Fibroblast of lung (primary cell): ENCODE measurements around the gene WRAP73. TPM values are rescaled to one million over a fixed set of nuclear protein-coding genes. Genes with fewer than 3 reads are reported as not detected.

Source experiments
- DNase-seq, 2 donors: peaks; one replicate each; pipeline versions ENCODE4 v3.0.0 to v3.0.0-alpha.2; 2010; ENCODE audit warnings: low read depth in 2 of 2
- H2AFZ ChIP-seq: 2 replicates; pipeline ENCODE4 v1.5.1; 2012; ENCODE audit warnings: low read length, control low read depth, inconsistent platforms
- H3K27ac ChIP-seq: 2 replicates; pipeline ENCODE4 v1.5.1; 2011; ENCODE audit warnings: low read length, control low read depth; ENCODE audit not compliant: insufficient read depth
- H3K27me3 ChIP-seq: 2 replicates; pipeline ENCODE4 v1.5.1; 2011; ENCODE audit warnings: mild to moderate bottlenecking, low read length; ENCODE audit not compliant: control insufficient read depth, insufficient read depth
- H3K36me3 ChIP-seq: 2 replicates; pipeline ENCODE4 v1.5.1; 2011; ENCODE audit warnings: low read length; ENCODE audit not compliant: control insufficient read depth, insufficient read depth
- H3K4me1 ChIP-seq: 2 replicates; pipeline ENCODE4 v1.5.1; 2011; ENCODE audit warnings: low read length; ENCODE audit not compliant: control insufficient read depth, insufficient read depth; ENCODE audit errors: extremely low read depth
- H3K4me2 ChIP-seq: 2 replicates; pipeline ENCODE4 v1.5.1; 2011; ENCODE audit warnings: low read length, control low read depth; ENCODE audit not compliant: insufficient read depth; ENCODE audit errors: extremely low read depth
- H3K4me3 ChIP-seq, 4 experiments: fragments of 200-600 bp in 1 of 4; sonication (generic) in 1 of 4; replicated peaks in 1 of 4; 2 replicates each; pipeline ENCODE4 v1.5.1; 2011 to 2016; ENCODE audit warnings: low read length in 4 of 4, low read depth in 3 of 4, mild to moderate bottlenecking in 3 of 4, control low read depth in 2 of 4, inconsistent platforms in 1 of 4, mixed read lengths in 1 of 4; ENCODE audit not compliant: insufficient read depth in 1 of 4; ENCODE audit errors: control extremely low read depth in 1 of 4
- H3K79me2 ChIP-seq: 2 replicates; pipeline ENCODE4 v1.5.1; 2012; ENCODE audit warnings: mild to moderate bottlenecking, low read length, inconsistent platforms; ENCODE audit not compliant: control insufficient read depth, insufficient read depth
- H3K9ac ChIP-seq: 2 replicates; pipeline ENCODE4 v1.5.1; 2011; ENCODE audit warnings: mild to moderate bottlenecking, low read length, control low read depth; ENCODE audit not compliant: insufficient read depth
- H3K9me3 ChIP-seq: 2 replicates; pipeline ENCODE4 v1.5.1; 2012; ENCODE audit warnings: low read depth, low read length; ENCODE audit not compliant: control insufficient read depth, insufficient read depth
- H4K20me1 ChIP-seq: 2 replicates; pipeline ENCODE4 v1.5.1; 2011; ENCODE audit warnings: low read length; ENCODE audit not compliant: control insufficient read depth, insufficient read depth; ENCODE audit errors: extremely low read depth
- CTCF ChIP-seq, 2 donors: IDR thresholded peaks in 1 of 2; conservative IDR thresholded peaks in 1 of 2; 1 replicate in 1 of 2; 2 replicates in 1 of 2; pipeline ENCODE4 v1.5.1; 2011 to 2012; ENCODE audit warnings: low read length in 2 of 2, control low read depth in 1 of 2, inconsistent platforms in 1 of 2, low read depth in 1 of 2, mild to moderate bottlenecking in 1 of 2
- EZH2 ChIP-seq: IDR thresholded peaks from 2 replicates; pipeline ENCODE4 v1.5.1; 2012; ENCODE audit warnings: low read length, control low read depth, mild to moderate bottlenecking; ENCODE audit errors: missing control alignments
- polyA plus RNA-seq, 2 donors: library from polyadenylated mRNA; depleted of rRNA in 1 of 2; stranded (reverse) in 1 of 2; unstranded in 1 of 2; fragments of >200 nt; gene quantifications; 2 replicates each; pipeline ENCODE4 v1.2.1, GENCODE V29; 2011 to 2012; ENCODE audit warnings: missing spikeins in 1 of 2
- total RNA-seq: library from RNA; depleted of rRNA; stranded (reverse); fragments of >200 nt; gene quantifications from 2 replicates; pipeline ENCODE4 v1.2.1, GENCODE V29; 2014

The WRAP73 gene
- total and polyA plus RNA-seq, 2 donors (not counting 1 experiment from before 2014, with no cell fraction given) = 12.0 to 15.0 TPM

GRCh38 chr1:3645247-3645646 is 4.7 kb downstream of the WRAP73 start:
- no peak overlapping the region for H2AFZ ChIP-seq
- H3K79me2 ChIP-seq = no peaks in the 10 kb centered on the region
- H3K4me1 ChIP-seq = no peaks in the 10 kb centered on the region
- DNase-seq = no peak
- H3K4me2 ChIP-seq = no peak overlapping the region
- H3K27me3 ChIP-seq = peaks cover 2% of the 10 kb centered on the region
- H3K27ac ChIP-seq = no peak overlapping the region
- TF ChIP-seq EZH2 = no peak
- TF ChIP-seq CTCF (conservative IDR thresholded peaks at IDR 0.05 in 1 of 2, IDR thresholded peaks at IDR 0.05 in 1 of 2; ENCODE audit: low read depth in 1 of 2, low read length in 2 of 2) = no peak
- no peak overlapping the region for H3K9ac ChIP-seq
- H4K20me1 ChIP-seq = no peaks in the 10 kb centered on the region
- H3K9me3 ChIP-seq = no peaks in the 10 kb centered on the region
- no peak overlapping the region for H3K4me3 ChIP-seq
- H3K36me3 ChIP-seq = peaks cover 6% of the 10 kb centered on the region

- Histone ChIP-seq H3K4me1 (no peaks in the 10 kb centered on the region), H3K36me3 (peaks cover 6% of the 10 kb centered on the region), H3K9ac (no peak overlapping the region), H3K9me3 (no peaks in the 10 kb centered on the region), H4K20me1 (no peaks in the 10 kb centered on the region), H3K27ac (no peak overlapping the region), H2AFZ (no peak overlapping the region), H3K27me3 (no peaks in the 10 kb centered on the region), H3K4me2 (no peak overlapping the region), H3K4me3 (no peak overlapping the region), H3K79me2 (no peaks in the 10 kb centered on the region)
- TF ChIP-seq EZH2 (no peak), CTCF (conservative IDR thresholded peaks at IDR 0.05 in 1 of 2, IDR thresholded peaks at IDR 0.05 in 1 of 2; ENCODE audit: low read depth in 1 of 2, low read length in 2 of 2) (no peak)
- no peak for DNase-seq
Measured at GRCh38 chr1:3644273-3644672, 5.6 kb downstream of the WRAP73 start.

- Histone ChIP-seq H3K27ac (no peak overlapping the region), H3K27me3 (no peaks in the 10 kb centered on the region), H3K4me2 (no peak overlapping the region), H3K4me1 (no peaks in the 10 kb centered on the region), H2AFZ (no peak overlapping the region), H4K20me1 (no peaks in the 10 kb centered on the region), H3K79me2 (no peaks in the 10 kb centered on the region), H3K4me3 (no peak overlapping the region), H3K9me3 (no peaks in the 10 kb centered on the region), H3K9ac (no peak overlapping the region), H3K36me3 (peaks cover 6% of the 10 kb centered on the region)
- no peak for TF ChIP-seq EZH2
- TF ChIP-seq CTCF (conservative IDR thresholded peaks at IDR 0.05 in 1 of 2, IDR thresholded peaks at IDR 0.05 in 1 of 2; ENCODE audit: low read depth in 1 of 2, low read length in 2 of 2) = no peak
- no peak for DNase-seq
Measured at GRCh38 chr1:3642919-3643675, 6.8 kb downstream of the WRAP73 start.
